Endometrial microvascular endothelial cells (primary cell): ENCODE results near the gene FMNL3. TPM values are rescaled to one million over a fixed set of nuclear protein-coding genes. Genes with fewer than 3 reads are reported as not detected.
"Not testable (repeated sequence)": the region's sequence is repeated elsewhere in the genome, so short reads cannot be mapped to it uniquely, and the experiment has no call there.

Experiments
- in situ Hi-C: cut with HindIII; loops from 2 replicates; pipeline ENCODE4 v1.10.0; 2017; ENCODE audit warnings: low sequenced_read_pairs, low pct_unique_long_range_greater_than_20kb; ENCODE audit errors: inconsistent ontology term
- total RNA-seq: library from RNA; depleted of rRNA; stranded (reverse); fragments of >200 nt; gene quantifications from one replicate; pipeline ENCODE4 v1.2.3, GENCODE V29; 2015; ENCODE audit errors: inconsistent ontology term

The FMNL3 gene
- total RNA-seq, 1 donor from 2014 or later: 46.6 TPM

GRCh38 chr12:49717800-49718199 lies 10.6 kb upstream of the FMNL3 start:
- in situ Hi-C loops: not testable (repeated sequence)

GRCh38 chr12:49716553-49716952 lies 9.3 kb upstream of the FMNL3 start:
- in situ Hi-C loops: no loop called here

- in situ Hi-C loops: not testable (repeated sequence)
Measured at GRCh38 chr12:49713952-49714351, 6.7 kb upstream of the FMNL3 start.

GRCh38 chr12:49708851-49709250 lies 1.6 kb upstream of the FMNL3 start:
- in situ Hi-C loops: no loop called here

GRCh38 chr12:49707812-49708147 lies 575 bp upstream of the FMNL3 start:
- in situ Hi-C loops: no loop called here

- in situ Hi-C loops: no loop called here
Measured at GRCh38 chr12:49706351-49707127, 666 bp downstream of the FMNL3 start.

GRCh38 chr12:49705479-49706134 lies 1.6 kb downstream of the FMNL3 start:
- in situ Hi-C loops: no loop called here

GRCh38 chr12:49703647-49704137 lies 3.5 kb downstream of the FMNL3 start:
- in situ Hi-C loops: no loop called here

GRCh38 chr12:49702676-49703215 lies 4.5 kb downstream of the FMNL3 start:
- in situ Hi-C loops: no loop called here

GRCh38 chr12:49702009-49702408 lies 5.2 kb downstream of the FMNL3 start:
- in situ Hi-C loops: no loop called here

GRCh38 chr12:49698619-49699545 lies 8.3 kb downstream of the FMNL3 start:
- in situ Hi-C loops: no loop called here

GRCh38 chr12:49697808-49698207 lies 9.4 kb downstream of the FMNL3 start:
- in situ Hi-C loops: no loop called here

- in situ Hi-C loops: no loop called here
Measured at GRCh38 chr12:49696723-49697122, 10.5 kb downstream of the FMNL3 start.

GRCh38 chr12:49693931-49694444 lies 13.2 kb downstream of the FMNL3 start:
- in situ Hi-C loops: no loop called here

- in situ Hi-C loops: no loop called here
Measured at GRCh38 chr12:49692851-49693250, 14.4 kb downstream of the FMNL3 start.

GRCh38 chr12:49689785-49690184 lies 17.4 kb downstream of the FMNL3 start:
- in situ Hi-C loops: no loop called here

GRCh38 chr12:49689237-49689636 lies 18.0 kb downstream of the FMNL3 start:
- in situ Hi-C loops: no loop called here

- in situ Hi-C loops: no loop called here
Measured at GRCh38 chr12:49687941-49688340, 19.3 kb downstream of the FMNL3 start.

GRCh38 chr12:49684310-49684854 lies 22.8 kb downstream of the FMNL3 start:
- in situ Hi-C loops: no loop called here
